ENCODE results near the gene DAND5. TPM values are rescaled to one million over a fixed set of nuclear protein-coding genes. Genes with fewer than 3 reads are reported as not detected.
A peak's percentile ranks its signal among the peaks of the same experiment; 100 is the strongest.

DAND5 gene
- total and polyA plus RNA-seq, 10 of the 15 experiments (the other 5 are each of a cell fraction or from before 2014, with no cell fraction given) = 0.06 to 0.15 (median 0.12) TPM; not detected in 5

DNA sequence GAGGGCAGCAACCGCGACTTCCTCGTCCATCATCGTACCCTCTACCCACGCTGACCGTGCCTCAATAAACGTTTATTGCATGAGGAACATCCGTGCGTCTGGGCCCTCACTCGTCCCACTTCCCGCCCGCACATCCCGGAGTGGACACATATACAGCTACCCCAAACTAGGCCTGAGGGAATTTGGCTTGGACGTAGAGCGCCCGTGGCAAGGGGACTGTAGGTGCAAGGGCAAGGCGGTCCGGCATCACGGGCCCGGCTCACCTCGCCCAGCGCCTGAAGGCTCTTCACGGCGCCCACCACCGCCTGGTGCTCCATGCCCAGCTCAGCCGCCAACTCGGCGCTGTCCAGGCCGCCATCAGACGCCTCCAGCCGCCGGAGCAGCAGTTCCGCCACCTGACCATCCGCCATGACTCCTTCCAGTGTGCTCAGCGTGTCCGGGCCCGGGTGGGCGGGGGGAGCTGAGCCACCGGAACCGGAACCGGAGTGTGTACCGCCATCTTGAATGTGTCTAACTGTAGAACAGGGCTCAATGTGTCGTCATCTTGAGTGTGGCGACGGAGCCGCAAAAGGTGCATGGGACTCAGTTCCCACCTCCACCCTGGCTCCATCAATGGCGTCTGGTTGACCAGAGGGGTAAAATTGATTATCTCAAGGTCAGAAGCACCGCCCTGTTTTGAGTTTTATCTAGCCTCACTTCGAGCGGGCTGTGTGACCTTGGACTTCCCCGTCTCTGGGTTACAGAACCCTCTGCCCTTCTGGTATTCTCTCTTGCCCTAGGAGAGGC, 35.9 kb upstream of the DAND5 start, which contains the start of gene FARSA (continued):
- peak; percentile 85 for TF ChIP-seq SIN3A (IDR thresholded peaks at IDR 0.05; ENCODE audit: low read depth, low read length)
- TF ChIP-seq MYC (IDR thresholded peaks at IDR 0.05; ENCODE audit: insufficient read depth, insufficient read length, insufficient replicate concordance, low read length, severe bottlenecking) = peak; percentile 22
- 0 out of 2 replicates have a peak, but pooled peaks have one; percentile 9 for TF ChIP-seq SPI1 (IDR thresholded peaks at IDR 0.05; ENCODE audit: borderline replicate concordance, insufficient read depth, low read depth, low read length)
- peak; percentile 92; the same call in 1 of the 2 replicates for TF ChIP-seq TAF1 (IDR thresholded peaks at IDR 0.05; ENCODE audit: borderline replicate concordance, low read depth, low read length)
- TF ChIP-seq, protein P1, sequence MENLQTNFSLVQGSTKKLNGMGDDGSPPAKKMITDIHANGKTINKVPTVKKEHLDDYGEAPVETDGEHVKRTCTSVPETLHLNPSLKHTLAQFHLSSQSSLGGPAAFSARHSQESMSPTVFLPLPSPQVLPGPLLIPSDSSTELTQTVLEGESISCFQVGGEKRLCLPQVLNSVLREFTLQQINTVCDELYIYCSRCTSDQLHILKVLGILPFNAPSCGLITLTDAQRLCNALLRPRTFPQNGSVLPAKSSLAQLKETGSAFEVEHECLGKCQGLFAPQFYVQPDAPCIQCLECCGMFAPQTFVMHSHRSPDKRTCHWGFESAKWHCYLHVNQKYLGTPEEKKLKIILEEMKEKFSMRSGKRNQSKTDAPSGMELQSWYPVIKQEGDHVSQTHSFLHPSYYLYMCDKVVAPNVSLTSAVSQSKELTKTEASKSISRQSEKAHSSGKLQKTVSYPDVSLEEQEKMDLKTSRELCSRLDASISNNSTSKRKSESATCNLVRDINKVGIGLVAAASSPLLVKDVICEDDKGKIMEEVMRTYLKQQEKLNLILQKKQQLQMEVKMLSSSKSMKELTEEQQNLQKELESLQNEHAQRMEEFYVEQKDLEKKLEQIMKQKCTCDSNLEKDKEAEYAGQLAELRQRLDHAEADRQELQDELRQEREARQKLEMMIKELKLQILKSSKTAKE (IDR thresholded peaks at IDR 0.05; ENCODE audit: low read depth, poor library complexity, severe bottlenecking) = no peak
- peak; percentile 97 for TF ChIP-seq GABPA (IDR thresholded peaks at IDR 0.05; ENCODE audit: low read depth)
- peak; percentile 82; the same call in 1 of the 2 replicates for TF ChIP-seq PML (IDR thresholded peaks at IDR 0.05; ENCODE audit: low read length)
- no peak for TF ChIP-seq BCL11A (IDR thresholded peaks at IDR 0.05; ENCODE audit: low read depth, low read length)
- peak; percentile 46; the same call in 1 of the 2 replicates for TF ChIP-seq RUNX3 (IDR thresholded peaks at IDR 0.05; ENCODE audit: low read length)

DNA sequence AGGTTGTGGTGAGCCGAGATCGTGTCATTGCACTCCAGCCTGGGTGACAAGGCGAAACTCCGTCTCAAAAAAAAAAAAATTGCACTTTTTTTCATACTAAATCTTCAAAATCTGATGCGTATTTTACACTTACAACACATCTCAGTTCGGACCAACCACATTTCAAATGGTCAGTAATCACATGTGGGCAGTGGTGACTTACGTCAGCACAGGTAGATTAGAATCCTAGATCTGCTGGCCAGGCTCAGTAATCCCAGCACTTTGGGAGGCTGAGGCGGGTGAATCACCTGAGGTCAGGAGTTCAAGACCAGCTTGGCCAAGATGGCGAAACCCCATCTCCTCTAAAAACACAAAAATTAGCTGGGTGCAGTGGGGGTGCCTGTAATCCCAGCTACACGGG, 34.3 kb upstream of the DAND5 start:
- 91% methylated on average over 10 of the region's 10 CpGs for WGBS (ENCODE audit: insufficient coverage, insufficient replicate concordance, low lambda C conversion rate, missing lambda C conversion rate)
- peaks cover 19% of the 10 kb centered on the region for H3K4me1 ChIP-seq (ENCODE audit: control insufficient read depth, insufficient read depth, low read length)
- no TSS peak for BruUV-seq (replicated peaks)
- FAIRE-seq (no peak), ATAC-seq (no peak), DNase-seq (ENCODE audit: low read depth, low spot score) (no peak)
- H3K9me3 ChIP-seq (replicated peaks; ENCODE audit: control insufficient read depth, insufficient read depth, low read length) = no peaks in the 10 kb centered on the region
- ChIA-PET CTCF (no interaction called here), POLR2A (interaction anchor here (1.5 to 2.7 kb wide), 3 partner anchors 9 to 36 kb away, joined by 3 to 9 read pairs (median 6); partner anchors contain the start of gene RAD23A), SMC1A (ENCODE audit: uncharacterized antibody, unreplicated experiment) (no interaction called here), RAD21 (ENCODE audit: unreplicated experiment) (no interaction called here)
- intact Hi-C loops (cut with micrococcal nuclease; ENCODE audit: unreplicated experiment) = loop anchor here (5.0 kb wide), 1 partner anchor 148 kb away; no protein-coding TSS in a partner anchor
- in situ Hi-C loops (cut with MboI) = no loop called here
- no peak overlapping the region for H2AFZ ChIP-seq (ENCODE audit: control insufficient read depth, low read depth, low read length)
- H3K9ac ChIP-seq (ENCODE audit: control insufficient read depth, insufficient read depth, low read length) = no peak overlapping the region
- H3K27me3 ChIP-seq (replicated peaks in 1 of 2; ENCODE audit: control insufficient read depth in 2 of 2, insufficient read depth in 2 of 2, low read length in 1 of 2) = no peaks in the 10 kb centered on the region
- peaks cover 49% of the 10 kb centered on the region for H3K79me2 ChIP-seq (ENCODE audit: control insufficient read depth, insufficient read depth, low read length)
- no peak overlapping the region for H3K4me2 ChIP-seq (ENCODE audit: control insufficient read depth, insufficient read depth)
- no peak overlapping the region for H3K27ac ChIP-seq (ENCODE audit: control insufficient read depth, insufficient read depth)
- H4K20me1 ChIP-seq (ENCODE audit: control insufficient read depth, insufficient read depth) = peaks cover 7% of the 10 kb centered on the region; the same call in 1 of the 2 replicates
- H3K4me3 ChIP-seq = no peak overlapping the region
- H3K36me3 ChIP-seq (ENCODE audit: control insufficient read depth in 2 of 2, insufficient read depth in 2 of 2, low read length in 1 of 2) = peaks cover 9 to 10% of the 10 kb centered on the region in 2 experiments
- no peak for TF ChIP-seq ZBED1 (IDR thresholded peaks at IDR 0.05; ENCODE audit: borderline replicate concordance)
- TF ChIP-seq, protein P2, sequence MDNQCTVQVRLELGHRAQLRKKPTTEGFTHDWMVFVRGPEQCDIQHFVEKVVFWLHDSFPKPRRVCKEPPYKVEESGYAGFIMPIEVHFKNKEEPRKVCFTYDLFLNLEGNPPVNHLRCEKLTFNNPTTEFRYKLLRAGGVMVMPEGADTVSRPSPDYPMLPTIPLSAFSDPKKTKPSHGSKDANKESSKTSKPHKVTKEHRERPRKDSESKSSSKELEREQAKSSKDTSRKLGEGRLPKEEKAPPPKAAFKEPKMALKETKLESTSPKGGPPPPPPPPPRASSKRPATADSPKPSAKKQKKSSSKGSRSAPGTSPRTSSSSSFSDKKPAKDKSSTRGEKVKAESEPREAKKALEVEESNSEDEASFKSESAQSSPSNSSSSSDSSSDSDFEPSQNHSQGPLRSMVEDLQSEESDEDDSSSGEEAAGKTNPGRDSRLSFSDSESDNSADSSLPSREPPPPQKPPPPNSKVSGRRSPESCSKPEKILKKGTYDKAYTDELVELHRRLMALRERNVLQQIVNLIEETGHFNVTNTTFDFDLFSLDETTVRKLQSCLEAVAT (IDR thresholded peaks at IDR 0.05) = no peak
- no peak for TF ChIP-seq EED (IDR thresholded peaks at IDR 0.05; ENCODE audit: low read depth)
- no peak for TF ChIP-seq RB1 (IDR thresholded peaks at IDR 0.05; ENCODE audit: borderline replicate concordance)
- TF ChIP-seq, protein P3, sequence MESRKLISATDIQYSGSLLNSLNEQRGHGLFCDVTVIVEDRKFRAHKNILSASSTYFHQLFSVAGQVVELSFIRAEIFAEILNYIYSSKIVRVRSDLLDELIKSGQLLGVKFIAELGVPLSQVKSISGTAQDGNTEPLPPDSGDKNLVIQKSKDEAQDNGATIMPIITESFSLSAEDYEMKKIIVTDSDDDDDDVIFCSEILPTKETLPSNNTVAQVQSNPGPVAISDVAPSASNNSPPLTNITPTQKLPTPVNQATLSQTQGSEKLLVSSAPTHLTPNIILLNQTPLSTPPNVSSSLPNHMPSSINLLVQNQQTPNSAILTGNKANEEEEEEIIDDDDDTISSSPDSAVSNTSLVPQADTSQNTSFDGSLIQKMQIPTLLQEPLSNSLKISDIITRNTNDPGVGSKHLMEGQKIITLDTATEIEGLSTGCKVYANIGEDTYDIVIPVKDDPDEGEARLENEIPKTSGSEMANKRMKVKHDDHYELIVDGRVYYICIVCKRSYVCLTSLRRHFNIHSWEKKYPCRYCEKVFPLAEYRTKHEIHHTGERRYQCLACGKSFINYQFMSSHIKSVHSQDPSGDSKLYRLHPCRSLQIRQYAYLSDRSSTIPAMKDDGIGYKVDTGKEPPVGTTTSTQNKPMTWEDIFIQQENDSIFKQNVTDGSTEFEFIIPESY (IDR thresholded peaks at IDR 0.05) = no peak
- no peak for TF ChIP-seq TBL1XR1 (IDR thresholded peaks at IDR 0.05; ENCODE audit: low read depth, low read length)
- no peak for TF ChIP-seq KAT2A (conservative IDR thresholded peaks at IDR 0.05; ENCODE audit: control insufficient read depth, low read depth, low read length)

Data from GM12878 (cell line).